Measurements from ENCODE around the gene HEATR9.

HEATR9 gene

GRCh38 chr17:35808240-35808961, 60.3 kb downstream of the HEATR9 start:
- DNase-seq, result no peak

DNA sequence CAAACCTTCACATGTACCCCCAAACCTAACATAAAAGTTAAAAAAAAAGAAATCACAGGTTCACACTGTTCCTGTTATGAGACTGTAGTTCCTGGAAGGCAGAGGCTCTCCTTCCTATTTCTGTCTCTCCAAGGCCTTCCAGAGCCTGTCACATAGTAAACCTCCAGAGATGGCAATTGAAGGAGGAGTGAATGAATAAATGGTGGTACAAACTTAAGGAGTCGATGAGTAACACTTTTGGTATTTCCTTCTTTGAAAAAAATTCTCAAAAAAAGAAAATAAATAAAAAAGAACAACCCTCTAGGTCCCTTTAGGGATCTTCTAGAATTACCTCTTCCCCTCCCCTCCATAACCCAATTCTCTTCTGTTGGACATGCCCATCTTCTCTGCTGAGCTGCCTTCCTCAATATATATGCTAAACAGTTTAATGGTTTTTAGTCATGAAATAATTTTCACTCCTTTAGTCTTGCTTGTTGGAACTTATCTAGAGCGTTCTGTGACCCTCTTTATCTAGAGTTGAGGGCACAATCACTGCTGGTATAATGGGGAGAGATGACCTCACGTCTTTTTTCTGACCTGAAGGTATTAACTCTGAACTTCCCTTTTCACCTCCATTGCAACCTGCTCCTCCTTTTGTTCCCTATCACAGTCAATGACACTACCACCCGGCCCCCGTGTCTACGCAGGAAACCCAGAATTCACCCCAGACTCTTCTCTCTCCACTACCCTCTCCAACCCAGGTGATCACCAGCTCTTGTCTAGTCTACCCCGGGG, 61.1 kb downstream of the HEATR9 start:
- DNase-seq, result no peak
